Natural killer cell (primary cell): ENCODE measurements around the gene IRF6. TPM values are rescaled to one million over a fixed set of nuclear protein-coding genes. Genes with fewer than 3 reads are reported as not detected.

Experiments
- ATAC-seq, 3 donors: fragments of 150-1000 bp in 2 of 3; fragments of 200-7000 bp in 1 of 3; cut with Tn5 transposase; 1 replicate in 1 of 3; 2 replicates in 2 of 3; pipeline ENCODE4 v1.10.0; 2021; ENCODE audit warnings: mild to moderate bottlenecking in 2 of 3, moderate library complexity in 2 of 3
- DNase-seq, 2 donors: peaks; one replicate each; pipeline versions ENCODE4 v3.0.0 to v3.0.0-alpha.2; 2013 to 2021; ENCODE audit warnings: mixed read lengths in 1 of 2
- H3K27ac ChIP-seq: one replicate; pipeline ENCODE4 v1.5.1; 2013; ENCODE audit warnings: mild to moderate bottlenecking, low read length
- H3K27me3 ChIP-seq: one replicate; pipeline ENCODE4 v1.6.1; 2013; ENCODE audit warnings: low read length; ENCODE audit not compliant: control insufficient read depth, insufficient read depth
- H3K36me3 ChIP-seq: one replicate; pipeline ENCODE4 v1.6.1; 2013; ENCODE audit warnings: low read length; ENCODE audit not compliant: control insufficient read depth, insufficient read depth
- H3K4me1 ChIP-seq: one replicate; pipeline ENCODE4 v1.6.1; 2013; ENCODE audit warnings: low read length; ENCODE audit not compliant: control insufficient read depth, insufficient read depth
- H3K4me3 ChIP-seq: one replicate; pipeline ENCODE4 v1.5.1; 2013; ENCODE audit warnings: low read length
- H3K9me3 ChIP-seq: one replicate; pipeline ENCODE4 v1.6.1; 2013; ENCODE audit warnings: low read length; ENCODE audit not compliant: control insufficient read depth, insufficient read depth
- H3K27ac Mint-ChIP-seq, 2 donors: one replicate each; pipeline ENCODE4 v1.8.0; 2022; ENCODE audit warnings: mild to moderate bottlenecking in 2 of 2, mixed read lengths in 2 of 2, moderate library complexity in 1 of 2
- H3K27me3 Mint-ChIP-seq, 2 donors: one replicate each; pipeline ENCODE4 v1.8.0; 2022; ENCODE audit warnings: low read depth in 2 of 2, mixed read lengths in 2 of 2
- H3K36me3 Mint-ChIP-seq: one replicate; pipeline ENCODE4 v1.8.0; 2022; ENCODE audit warnings: mixed read lengths
- H3K4me1 Mint-ChIP-seq, 2 donors: one replicate each; pipeline ENCODE4 v1.8.0; 2022; ENCODE audit warnings: mixed read lengths in 2 of 2
- H3K4me3 Mint-ChIP-seq: one replicate; pipeline ENCODE4 v1.8.0; 2022; ENCODE audit warnings: mild to moderate bottlenecking, moderate library complexity, mixed read lengths
- H3K9me3 Mint-ChIP-seq, 2 donors: one replicate each; pipeline ENCODE4 v1.8.0; 2022; ENCODE audit warnings: mixed read lengths in 2 of 2
- CTCF ChIP-seq: fragments of 200-600 bp; IDR thresholded peaks from one replicate; pipeline ENCODE4 v1.8.0; 2022; ENCODE audit warnings: antibody characterized with exemption
- WGBS: methylation state at CpG from one replicate; pipeline ENCODE4 v1.1.7; 2013; ENCODE audit warnings: missing lambda C conversion rate; ENCODE audit not compliant: insufficient coverage; 5-methylcytosine and 5-hydroxymethylcytosine counted together
- intact Hi-C: fragments of 100-400 bp; cut with micrococcal nuclease; formaldehyde crosslinking; loops from one replicate; pipeline ENCODE4 v1.14.2; 2022
- total RNA-seq, 4 donors: library from RNA; stranded (reverse); fragments of 120-200 nt in 1 of 4; gene quantifications; one replicate each; pipeline versions ENCODE4 v1.2.3 to v1.2.4, GENCODE V29; 2013 to 2022

Gene IRF6
- total RNA-seq, 3 donors from 2014 or later (not counting 1 experiment from before 2014, with no cell fraction given), result 2.5 to 11.2 (median 3.8) TPM

- no peak overlapping the region for H3K27ac ChIP-seq
- no peaks in the 10 kb centered on the region for H3K27me3 Mint-ChIP-seq
- no peak overlapping the region for H3K4me3 ChIP-seq
- no peaks in the 10 kb centered on the region for H3K9me3 Mint-ChIP-seq
- TF ChIP-seq CTCF, result no peak
- H3K4me1 ChIP-seq, result no peaks in the 10 kb centered on the region
- no peak overlapping the region for H3K27ac Mint-ChIP-seq
- H3K27me3 ChIP-seq, result no peaks in the 10 kb centered on the region
- WGBS, result 88% methylated on average over 5 of the region's 5 CpGs
- H3K36me3 ChIP-seq, result peaks cover 94% of the 10 kb centered on the region
- H3K4me3 Mint-ChIP-seq, result no peak overlapping the region
- H3K4me1 Mint-ChIP-seq, result no peaks in the 10 kb centered on the region
- intact Hi-C loops, result no loop called here
- no peak for DNase-seq
- peaks cover 21% of the 10 kb centered on the region for H3K36me3 Mint-ChIP-seq
- H3K9me3 ChIP-seq, result no peaks in the 10 kb centered on the region
- no peak for ATAC-seq
These were observed 34.1 kb upstream of the IRF6 start for GRCh38 chr1:209839875-209840546.

- Mint-ChIP-seq H3K4me3 (no peak overlapping the region), H3K27me3 (no peaks in the 10 kb centered on the region), H3K4me1 (no peaks in the 10 kb centered on the region), H3K9me3 (no peaks in the 10 kb centered on the region), H3K36me3 (peaks cover 34% of the 10 kb centered on the region), H3K27ac (no peak overlapping the region)
- intact Hi-C loops, result no loop called here
- TF ChIP-seq CTCF, result no peak
- no peak for ATAC-seq
- 97% methylated on average over 6 of the region's 6 CpGs for WGBS
- DNase-seq, result no peak
- Histone ChIP-seq H3K27me3 (no peaks in the 10 kb centered on the region), H3K36me3 (peaks cover 99% of the 10 kb centered on the region), H3K4me1 (no peaks in the 10 kb centered on the region), H3K27ac (no peak overlapping the region), H3K4me3 (no peak overlapping the region), H3K9me3 (no peaks in the 10 kb centered on the region)
These were observed 32.6 kb upstream of the IRF6 start for GRCh38 chr1:209838537-209838936.

- WGBS, result 80% methylated on average over 1 of the region's 7 CpGs
- H3K36me3 Mint-ChIP-seq, result peaks cover 34% of the 10 kb centered on the region
These were observed 31.7 kb upstream of the IRF6 start for GRCh38 chr1:209837671-209838070.

More at GRCh38 chr1:209837671-209838070, 31.7 kb upstream of the IRF6 start:
- Mint-ChIP-seq H3K4me3 (no peak overlapping the region), H3K4me1 (no peaks in the 10 kb centered on the region), H3K9me3 (no peaks in the 10 kb centered on the region), H3K27me3 (no peaks in the 10 kb centered on the region), H3K27ac (no peak overlapping the region)
- no peak for ATAC-seq
- no peaks in the 10 kb centered on the region for H3K27me3 ChIP-seq
- H3K4me1 ChIP-seq, result no peaks in the 10 kb centered on the region
- no peak for DNase-seq
- no peak overlapping the region for H3K4me3 ChIP-seq
- H3K36me3 ChIP-seq, result peaks cover 99% of the 10 kb centered on the region
- no peaks in the 10 kb centered on the region for H3K9me3 ChIP-seq
- H3K27ac ChIP-seq, result no peak overlapping the region
- no peak for TF ChIP-seq CTCF
- intact Hi-C loops, result no loop called here
